ENCODE results near the gene ZNF101.

The ZNF101 gene

DNA sequence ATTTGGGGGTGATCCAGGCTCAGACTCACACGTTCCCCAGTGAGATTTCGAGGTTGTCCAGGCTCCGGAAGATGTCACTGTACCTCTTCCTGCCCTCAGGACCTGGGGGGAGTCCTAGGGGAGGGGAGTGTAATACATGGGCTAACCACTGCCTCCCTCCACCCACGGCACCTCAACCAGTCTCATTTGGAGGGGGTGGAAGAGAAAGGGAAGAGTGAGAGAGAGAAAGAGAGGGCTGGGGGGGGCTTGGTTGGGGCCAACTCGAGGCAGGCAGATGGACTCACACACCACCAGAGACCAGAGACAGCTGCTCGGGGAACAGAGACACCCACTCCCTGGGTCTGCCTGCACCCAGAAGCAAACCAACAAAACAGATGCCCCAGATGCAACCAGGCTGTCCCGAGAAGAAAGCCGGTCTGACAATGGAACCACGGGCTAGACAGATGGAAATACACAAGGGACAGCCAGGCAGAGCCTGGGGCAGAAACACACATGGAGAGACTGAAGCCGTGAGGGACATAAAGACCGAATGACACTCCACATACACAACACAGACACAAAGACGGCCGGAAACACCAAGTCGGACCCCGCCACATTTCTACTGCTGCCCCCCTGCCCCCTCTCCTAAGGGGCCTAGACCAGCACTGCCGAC lies 26.0 kb upstream of the ZNF101 start:
- DNase-seq (ENCODE audit: low spot score) = no peak

DNA sequence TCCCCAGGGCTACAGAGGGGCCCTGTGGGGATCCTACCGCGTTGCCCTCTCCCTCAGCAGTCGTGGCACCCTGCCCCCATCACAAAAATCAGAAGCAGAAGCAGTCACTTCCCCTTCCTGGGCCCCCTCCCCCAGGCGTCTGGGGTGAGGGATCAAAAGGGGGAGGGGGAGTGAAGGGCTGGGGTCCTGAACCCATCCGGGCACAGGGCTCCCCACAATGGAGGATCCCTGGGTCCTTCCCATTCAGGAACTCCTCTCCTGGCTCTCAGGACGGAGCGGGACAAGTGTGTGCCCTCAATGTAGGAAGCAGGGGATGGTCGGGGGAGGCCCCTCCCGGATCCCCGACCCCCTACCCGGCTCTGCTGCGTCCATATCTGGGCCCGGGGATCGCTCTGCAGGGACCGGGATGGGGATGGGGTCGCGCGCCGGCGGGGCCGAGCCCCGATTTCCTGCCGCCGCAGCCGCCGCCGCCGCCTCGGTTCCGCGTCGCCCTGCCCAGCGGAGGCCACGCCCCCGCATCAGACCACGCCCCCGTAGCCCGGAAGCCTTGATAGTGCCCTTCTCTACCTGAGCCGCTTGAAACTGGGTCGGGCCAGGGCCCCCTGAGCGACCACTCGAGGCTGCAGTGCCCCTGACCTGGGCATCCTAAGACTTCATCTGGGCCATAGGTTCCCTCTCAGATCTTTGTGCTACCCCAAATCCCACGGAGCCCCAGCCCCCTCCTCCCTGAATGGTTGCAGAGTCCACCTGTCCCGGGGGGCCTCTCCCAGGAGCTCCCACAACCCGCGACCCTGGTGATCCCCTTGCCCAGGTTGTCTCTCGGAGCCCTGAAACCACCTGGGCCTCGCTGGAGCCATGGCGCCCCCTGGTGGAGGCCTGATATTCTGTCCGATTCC lies 25.2 kb upstream of the ZNF101 start, which contains the start of gene GMIP:
TSS of gene GMIP (minus strand) at position 500 of the 896 bp plus-strand sequence. CDS start at position 372, 128 bp downstream.
- DNase-seq (ENCODE audit: low spot score) = peak; percentile 82

DNA sequence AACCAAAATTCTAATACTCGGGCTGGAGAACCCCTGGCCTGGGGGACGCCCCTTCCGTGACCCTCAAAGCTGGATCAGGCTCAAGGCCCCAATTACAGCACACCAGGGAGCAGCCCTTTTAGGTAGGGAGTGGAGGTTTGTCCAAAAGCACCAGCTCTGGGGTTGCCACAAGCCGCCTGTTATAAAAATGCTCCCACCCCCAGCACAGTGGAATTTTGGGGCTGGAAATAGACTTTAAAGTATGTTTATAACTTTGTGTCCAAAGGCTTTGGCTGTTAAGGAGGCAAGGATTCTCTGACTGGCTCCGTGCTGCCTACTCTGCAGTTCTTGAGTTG lies 24.6 kb upstream of the ZNF101 start:
- no peak for DNase-seq (ENCODE audit: low spot score)

DNA sequence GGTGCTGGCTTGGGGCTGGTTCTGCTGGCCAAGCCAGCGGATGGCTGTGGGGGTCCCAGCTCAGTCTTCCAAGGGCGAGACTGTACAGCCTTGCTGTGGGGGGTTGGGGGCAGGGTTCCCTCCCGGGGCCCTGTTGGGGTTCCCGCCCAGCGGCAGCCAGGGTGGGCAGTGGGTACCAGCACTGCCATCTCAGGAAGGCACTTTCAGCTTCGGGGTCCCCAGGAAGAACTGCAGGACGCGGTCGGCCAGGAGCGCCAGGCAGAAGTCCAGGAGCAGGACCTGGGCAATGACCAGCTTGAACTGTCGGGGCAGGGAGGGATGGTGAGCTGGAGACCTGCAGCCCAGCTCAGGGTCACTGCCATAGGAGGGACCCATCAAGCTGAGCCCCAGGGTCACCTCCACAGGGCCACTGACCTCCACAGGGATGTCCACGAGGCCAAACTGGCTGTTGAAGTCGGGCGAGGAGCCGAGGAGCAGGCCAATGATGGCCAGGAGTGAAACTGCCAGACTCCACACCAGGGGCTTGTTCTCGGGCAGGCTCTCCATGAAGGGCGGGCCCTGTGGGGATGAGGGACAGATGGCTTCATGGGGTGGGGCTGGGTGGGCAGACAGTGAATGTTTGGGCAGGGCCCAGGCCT lies 23.3 kb upstream of the ZNF101 start:
- no peak for DNase-seq (ENCODE audit: low spot score)

DNA sequence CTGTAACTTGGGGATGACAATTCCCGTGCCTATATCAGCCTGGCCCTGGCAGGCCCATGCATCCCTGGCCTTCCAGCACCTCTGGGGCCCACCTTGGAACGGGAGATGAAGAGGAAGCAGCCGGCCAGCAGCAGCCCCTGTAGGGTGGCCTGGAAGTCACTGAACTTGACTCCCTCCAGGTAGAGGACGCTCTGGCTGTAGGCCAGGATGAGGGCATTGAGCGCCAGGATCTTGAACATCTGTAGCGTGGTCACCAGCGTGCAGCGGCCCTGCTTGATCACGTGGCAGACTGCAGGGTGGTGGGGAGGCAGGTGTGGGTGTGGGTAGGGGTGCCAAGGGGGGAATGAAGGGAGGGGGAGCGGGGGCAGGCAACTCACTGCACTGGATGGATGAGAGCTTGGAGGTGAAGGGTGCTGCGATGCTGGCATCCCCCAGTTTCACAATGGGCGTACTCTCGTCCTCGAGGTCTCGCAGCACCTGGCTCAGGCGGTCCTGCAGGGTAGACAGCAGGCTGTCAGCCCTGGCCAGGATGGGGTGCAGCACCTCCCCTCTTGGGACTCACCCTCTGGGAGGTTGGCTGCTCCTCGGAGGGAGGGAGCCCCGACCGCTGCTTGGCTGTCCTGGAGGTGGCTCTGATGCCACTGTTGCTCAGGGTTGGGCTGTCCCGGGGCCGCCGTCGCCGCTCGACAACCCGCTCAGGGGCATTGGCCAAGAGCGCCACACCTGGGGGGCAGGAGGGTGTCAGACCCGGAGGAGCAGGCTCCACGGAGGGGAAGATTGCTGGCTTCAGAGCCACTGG lies 21.4 kb upstream of the ZNF101 start:
- DNase-seq (ENCODE audit: low spot score) = no peak

DNA sequence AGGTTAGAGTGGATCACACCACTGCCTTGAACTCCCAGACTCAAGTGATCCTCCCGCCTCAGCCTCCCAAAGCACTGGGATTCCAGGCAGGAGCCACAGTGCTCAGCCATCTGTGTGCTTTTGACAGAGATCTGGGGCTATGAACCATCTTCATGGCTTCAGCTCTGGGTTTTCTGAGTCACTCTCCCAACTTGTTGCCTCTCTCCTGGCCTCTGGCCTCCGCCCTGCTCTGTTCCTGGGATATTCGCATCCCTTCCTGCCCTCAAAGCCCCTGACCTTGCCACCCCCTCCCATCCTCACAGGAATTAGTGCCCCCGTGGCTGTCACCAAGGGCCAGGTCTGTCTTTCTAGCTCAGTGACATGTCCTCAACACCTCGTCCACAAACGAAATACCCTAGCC lies 19.5 kb upstream of the ZNF101 start:
- DNase-seq (ENCODE audit: low spot score) = no peak

DNA sequence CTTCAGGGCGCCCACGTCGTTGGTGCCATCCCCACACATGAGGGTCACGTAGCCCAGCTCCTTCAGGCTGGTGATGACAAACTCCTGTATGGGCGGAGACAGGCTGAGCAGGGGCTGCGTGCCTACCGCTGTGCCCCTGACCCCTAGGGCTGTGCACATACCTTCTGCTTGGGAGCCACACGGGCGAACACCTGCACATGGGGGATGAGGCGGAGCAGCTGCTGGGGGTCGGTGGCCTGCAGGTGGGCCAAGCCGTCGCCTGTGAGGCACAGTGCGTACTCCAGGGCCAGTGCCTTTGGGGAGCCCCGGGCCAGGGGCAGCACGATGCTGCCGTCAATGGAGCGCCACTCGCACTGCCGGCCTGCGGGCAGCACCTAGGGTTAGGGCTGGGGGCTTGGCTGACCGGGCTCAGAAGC lies 19.1 kb upstream of the ZNF101 start:
- DNase-seq (ENCODE audit: low spot score) = no peak

DNA sequence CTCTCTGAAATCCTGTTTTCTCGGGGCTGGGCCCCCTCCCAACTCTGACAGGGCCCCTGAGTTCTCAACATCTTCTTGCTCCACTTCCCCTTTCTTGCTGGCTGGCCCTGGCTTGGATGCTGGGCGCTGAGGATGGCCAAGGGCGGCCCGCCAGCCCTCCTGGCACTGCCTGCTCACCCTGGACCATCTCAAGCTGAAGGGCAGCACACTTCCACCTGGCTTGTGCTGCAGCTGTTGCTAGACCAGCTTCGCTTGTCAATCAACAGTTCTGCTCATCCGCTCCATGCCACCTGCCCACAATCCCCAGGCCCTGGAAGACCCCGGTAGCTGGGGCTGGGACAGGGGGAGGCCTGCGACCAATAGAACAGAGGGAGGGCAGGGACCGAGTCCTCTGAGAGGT lies 18.3 kb upstream of the ZNF101 start:
- no peak for DNase-seq (ENCODE audit: low spot score)

DNA sequence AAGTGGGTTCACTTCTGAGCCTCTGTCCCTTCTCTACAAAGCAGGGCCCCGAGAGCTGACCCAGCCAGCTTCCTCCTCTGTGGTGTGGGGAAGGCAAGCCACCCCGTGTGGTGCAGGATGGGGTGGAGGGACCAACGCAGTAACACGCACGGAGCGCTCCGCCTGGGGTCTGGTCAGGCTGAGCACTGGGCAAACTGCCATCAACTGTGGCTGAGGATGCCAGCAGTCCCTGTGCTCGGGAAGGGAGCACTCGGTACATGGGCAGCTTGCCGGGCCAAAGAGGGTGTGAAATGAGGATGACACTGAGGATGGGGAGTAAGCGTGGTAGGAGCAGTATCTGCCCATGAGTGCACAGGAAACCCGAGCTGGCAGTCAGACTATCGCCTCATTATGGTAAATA lies 17.6 kb upstream of the ZNF101 start:
- DNase-seq (ENCODE audit: low spot score) = peak; percentile 64

DNA sequence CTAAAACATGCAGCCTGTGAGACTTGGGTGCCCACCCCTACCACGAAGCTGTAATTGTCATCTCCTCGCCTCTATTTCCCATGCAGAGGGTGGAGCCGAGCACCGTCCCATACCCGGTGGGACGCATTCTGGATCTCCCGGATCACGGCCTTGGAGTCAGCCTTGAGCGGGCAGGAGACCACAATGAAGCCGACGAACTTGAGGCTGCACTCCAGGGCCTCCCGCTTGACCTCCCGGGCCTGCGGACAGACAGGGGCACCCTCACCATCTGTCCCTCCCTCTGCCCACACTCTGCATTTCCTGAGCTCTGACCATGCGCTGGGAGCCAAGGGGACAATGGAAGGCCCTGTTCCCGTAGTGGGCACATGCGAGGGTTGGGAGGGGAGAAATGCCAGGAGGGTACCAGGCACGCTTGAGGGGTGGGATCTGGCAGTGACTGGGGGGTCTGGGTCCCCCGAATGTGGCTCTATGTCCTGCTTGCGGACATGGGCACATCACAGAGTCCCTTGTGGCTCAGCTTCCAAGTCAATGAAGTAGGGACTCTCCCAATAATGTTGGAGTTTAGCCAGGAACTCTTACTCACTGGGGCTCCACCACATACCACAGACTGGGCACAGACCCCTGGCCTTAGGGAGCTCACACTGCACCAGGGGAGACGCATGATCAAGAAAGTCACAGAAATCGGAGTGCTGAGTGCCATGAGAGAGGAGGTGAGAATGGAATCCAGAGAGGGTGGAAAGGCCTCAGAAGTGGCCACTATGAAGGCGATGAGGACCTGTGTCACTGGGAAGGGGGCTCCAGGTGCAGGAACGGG lies 15.9 kb upstream of the ZNF101 start:
- DNase-seq (ENCODE audit: low spot score) = peak; percentile 65

DNA sequence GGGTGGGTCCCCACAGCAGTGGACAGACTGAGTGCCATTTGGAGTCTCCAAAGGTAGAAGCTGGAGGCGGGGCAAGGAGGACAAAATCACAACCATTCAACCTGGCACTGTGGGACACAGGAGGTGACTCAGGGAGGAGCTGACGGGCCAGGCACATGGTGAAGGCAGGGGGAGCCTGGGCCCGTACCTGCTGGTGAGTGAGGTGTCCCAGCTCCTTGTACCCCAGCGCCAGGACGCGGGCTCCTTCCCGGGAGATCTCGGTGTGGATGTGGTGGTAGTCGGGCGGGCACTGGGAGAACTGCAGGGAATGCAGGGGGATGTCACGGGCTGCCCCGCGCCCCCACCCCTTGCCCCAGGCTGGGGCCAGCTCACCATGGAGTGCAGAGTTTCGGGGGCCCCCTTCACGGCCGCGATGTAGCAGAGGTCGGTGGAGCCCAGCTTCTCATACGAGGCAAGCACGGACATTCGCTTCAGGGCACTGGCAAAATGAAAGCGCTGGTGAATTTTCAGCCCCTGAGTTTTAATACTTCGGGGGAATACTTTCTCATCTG lies 15.0 kb upstream of the ZNF101 start:
- no peak for DNase-seq (ENCODE audit: low spot score)

DNA sequence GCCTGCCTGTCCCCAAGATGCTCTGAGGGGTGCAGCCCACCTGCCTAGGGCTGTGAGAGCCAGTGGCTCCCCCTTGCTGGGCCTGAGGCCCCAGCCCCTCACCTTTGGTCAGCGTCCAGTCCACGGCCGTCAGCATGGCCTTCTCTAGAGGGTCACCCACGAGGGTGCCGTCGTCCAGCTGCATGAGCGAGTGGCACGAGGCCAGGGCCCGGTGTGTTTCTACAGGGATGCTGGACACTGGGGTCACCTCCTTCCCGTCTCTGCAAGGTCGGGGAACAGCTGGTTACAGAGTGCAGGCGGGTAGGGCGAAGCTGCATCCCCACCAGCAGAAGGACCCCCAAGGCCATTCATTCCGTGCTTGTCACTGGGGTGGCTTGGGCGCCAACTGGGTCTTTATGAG lies 14.2 kb upstream of the ZNF101 start:
- DNase-seq (ENCODE audit: low spot score) = no peak

DNA sequence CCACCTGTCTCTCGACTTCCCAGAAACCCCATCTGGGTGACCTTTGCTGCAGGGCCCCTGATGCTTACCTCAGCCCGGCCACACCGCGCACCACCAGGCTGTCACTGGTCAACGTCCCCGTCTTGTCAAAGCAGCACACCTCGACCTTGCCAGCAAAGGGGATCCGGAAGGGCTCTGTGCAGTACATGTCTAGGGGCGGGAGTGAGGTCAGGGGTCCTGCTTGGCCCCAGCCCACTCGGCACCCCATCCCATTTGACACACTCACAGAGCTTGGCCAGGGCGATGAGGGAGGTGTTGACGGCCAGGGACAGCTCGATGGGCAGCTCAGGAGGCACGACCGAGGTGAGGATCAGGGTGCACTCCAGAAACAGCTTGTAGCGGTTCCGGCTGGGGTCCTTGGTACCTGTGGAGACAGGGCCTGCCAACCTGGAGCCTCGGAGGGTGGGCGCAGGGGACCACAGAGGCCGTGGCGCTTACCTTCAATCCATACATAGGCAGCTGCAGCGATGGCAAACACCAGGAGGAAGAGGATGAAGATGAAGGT lies 13.5 kb upstream of the ZNF101 start:
- no peak for DNase-seq (ENCODE audit: low spot score)

DNA sequence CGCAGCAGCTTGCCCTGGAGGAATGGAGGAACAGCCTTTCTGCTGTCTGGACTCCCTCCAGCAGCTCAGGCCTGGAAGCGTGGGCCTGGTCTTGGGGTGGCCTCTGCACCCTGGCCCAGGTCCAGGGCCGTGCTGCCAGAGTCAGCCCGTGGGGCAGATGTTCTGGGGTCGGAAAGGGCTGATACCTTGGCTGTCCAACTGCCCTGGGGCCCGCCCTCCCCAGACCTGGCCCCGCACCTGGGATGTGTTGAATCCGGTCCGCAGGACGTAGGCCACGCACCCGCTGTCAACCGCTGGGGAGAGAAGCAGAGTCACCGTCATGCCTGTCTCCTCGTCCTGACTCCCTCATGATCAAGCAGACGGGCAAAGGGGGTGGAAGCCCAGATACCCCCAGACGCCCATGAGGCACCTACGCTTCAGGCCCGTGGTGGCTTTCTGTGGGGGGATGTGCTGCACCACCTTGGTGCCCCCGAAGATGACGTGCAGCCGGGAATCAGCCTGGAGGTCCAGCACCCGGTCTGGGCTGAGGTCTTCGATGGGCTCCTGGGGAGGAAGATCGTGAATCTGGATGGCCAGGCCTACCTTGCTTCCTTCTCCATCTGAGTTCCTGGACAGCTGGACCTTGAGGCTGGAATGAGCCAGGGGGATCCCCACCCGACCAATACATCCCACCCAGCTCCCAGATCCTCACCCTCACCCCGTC lies 12.8 kb upstream of the ZNF101 start:
- DNase-seq (ENCODE audit: low spot score) = no peak

DNA sequence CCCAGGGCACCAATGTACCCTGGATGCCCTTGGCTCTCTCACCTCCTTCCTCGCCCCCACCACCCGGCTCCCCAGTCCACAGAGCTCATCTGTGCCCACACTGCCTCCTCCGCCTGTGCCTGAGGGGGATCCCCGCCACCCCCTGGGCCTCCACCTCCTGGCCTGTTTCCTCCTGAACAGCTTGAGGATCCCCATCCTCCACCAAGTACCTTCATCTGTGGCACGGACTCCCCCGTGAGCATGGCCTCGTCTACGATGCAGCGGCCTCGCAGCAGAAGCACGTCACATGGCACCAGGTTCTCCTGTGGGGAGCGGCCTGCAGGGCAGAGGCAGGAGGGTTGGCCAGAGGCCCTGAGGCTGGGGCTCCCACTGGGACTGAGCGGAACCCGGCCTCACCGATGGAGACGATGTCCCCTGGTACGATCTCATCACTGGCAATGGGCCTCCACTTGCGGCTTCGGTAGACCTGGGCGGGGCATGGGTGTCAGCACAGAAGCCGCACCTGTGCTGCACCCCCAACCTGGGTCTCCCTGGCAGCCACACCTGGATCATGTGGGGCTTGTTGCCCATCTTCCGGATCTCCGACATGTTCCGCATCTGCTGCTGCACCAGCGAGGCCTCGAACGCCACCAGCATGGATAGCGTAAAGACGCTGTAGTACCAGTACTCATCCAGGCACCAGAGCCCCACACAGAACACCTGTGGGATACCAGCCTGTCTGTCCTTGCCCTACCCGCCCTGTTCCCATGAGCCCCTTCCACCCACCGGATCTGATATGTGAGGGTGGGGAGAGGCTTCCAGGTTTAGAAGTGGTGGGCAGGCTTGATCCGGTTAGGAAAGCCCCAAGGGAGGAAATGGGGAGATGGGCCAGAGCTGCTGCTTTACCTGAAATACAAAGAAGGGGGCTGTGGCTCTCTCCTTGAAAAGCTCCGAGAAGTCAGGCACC lies 11.9 kb upstream of the ZNF101 start:
- peak; percentile 62 for DNase-seq (ENCODE audit: low spot score)

DNA sequence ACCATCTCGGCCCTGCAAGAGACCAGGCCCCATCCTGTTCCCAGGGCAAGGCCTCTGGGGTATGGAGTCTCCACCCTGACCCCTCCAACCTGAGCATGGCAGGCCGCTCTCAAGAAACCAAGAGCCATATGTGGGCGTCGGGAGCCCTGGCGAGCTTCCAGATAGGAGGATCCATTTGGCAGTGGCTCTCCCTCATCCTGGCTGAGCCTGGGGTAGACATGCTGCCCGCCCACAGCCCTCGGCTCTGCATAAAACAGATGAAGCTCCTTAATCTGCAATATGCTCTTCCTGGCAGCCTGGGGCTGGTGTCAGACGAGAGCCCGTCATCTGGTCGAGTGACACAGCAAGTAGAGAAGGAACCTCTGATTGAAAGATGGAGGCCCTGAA lies 11.2 kb upstream of the ZNF101 start:
- no peak for DNase-seq (ENCODE audit: low spot score)

DNA sequence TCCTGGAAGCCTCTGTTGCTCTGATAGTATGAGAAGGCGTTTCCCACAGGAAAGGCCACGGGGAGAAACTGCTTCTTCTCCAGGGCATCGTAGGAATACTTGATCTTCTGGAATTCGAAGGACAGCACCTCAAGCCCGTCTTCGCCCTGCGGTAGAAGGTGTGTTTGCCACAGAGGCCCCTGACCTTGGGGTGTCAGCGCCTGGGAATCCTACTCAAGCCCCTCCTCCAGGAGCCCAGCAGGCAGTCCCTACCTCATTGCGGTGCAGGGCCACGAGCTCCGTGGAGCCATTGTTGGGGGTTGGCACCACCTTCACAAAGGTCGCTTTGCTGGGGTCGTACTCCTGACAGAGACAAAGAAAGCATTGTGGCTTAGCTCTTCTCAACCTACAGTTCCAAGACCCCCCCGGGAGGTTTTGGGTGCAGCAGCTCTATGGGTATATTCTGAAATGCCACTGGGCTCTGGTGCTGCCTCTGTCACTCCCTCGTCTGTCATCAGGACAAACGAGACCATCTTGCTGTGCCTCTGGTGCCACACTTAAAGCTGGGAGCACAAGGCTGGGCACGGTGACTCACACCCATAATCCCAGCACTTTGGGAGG lies 8.9 kb upstream of the ZNF101 start:
- DNase-seq (ENCODE audit: low spot score) = no peak

DNA sequence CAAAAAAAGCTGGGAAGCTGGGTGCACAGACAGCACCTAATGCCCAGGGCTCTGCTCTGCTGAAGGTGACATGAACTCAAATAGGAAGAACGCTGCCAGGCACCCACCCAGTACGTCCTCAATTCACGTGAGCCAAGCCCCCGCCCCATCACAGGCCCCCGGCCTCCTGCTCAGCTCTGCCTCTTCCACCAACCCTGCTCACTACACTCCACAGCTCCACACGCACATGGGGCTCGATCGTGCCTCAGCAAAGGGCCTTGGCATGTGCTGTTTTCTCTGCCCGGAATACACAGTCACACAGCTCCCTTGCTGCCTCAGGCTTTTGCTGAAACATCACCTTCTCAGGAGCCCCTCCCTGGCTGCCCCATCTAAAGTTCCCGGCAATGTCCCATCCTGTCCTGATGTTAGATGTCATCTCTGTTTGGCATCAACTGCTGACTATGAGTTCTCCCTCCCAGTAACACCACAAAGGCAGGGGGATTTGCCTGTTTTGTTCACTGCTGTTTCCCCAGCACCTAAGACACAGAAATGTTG lies 7.4 kb upstream of the ZNF101 start:
- no peak for DNase-seq (ENCODE audit: low spot score)
